Putamen (tissue), 1 donor: ENCODE results near the gene FFAR3.

Experiments
- DNase-seq: peaks from one replicate; pipeline ENCODE4 v3.0.0-alpha.2; 2016; ENCODE audit warnings: low spot score

The FFAR3 gene

GRCh38 chr19:35330475-35330874 is 27.8 kb upstream of the FFAR3 start:
- DNase-seq: no peak

GRCh38 chr19:35331551-35332214 is 26.6 kb upstream of the FFAR3 start:
- DNase-seq: no peak

GRCh38 chr19:35332817-35333216 is 25.4 kb upstream of the FFAR3 start:
- DNase-seq: no peak

- no peak for DNase-seq
Observed at GRCh38 chr19:35334144-35334753, 24.0 kb upstream of the FFAR3 start.

- DNase-seq: no peak
Observed at GRCh38 chr19:35336166-35336955, 21.9 kb upstream of the FFAR3 start.

- DNase-seq: no peak
Observed at GRCh38 chr19:35337097-35337983, 20.9 kb upstream of the FFAR3 start.

- no peak for DNase-seq
Observed at GRCh38 chr19:35337984-35338296, 20.3 kb upstream of the FFAR3 start.

- no peak for DNase-seq
Observed at GRCh38 chr19:35340431-35340830, 17.8 kb upstream of the FFAR3 start.

GRCh38 chr19:35341006-35341405 is 17.3 kb upstream of the FFAR3 start:
- DNase-seq: no peak

- no peak for DNase-seq
Observed at GRCh38 chr19:35341565-35342225, 16.6 kb upstream of the FFAR3 start.

- no peak for DNase-seq
Observed at GRCh38 chr19:35342430-35342829, 15.8 kb upstream of the FFAR3 start.

GRCh38 chr19:35344511-35345031 is 13.7 kb upstream of the FFAR3 start:
- no peak for DNase-seq

- no peak for DNase-seq
Observed at GRCh38 chr19:35345671-35346111, 12.6 kb upstream of the FFAR3 start.

- no peak for DNase-seq
Observed at GRCh38 chr19:35346193-35347052, 11.8 kb upstream of the FFAR3 start.

- DNase-seq: peak; percentile 10
Observed at GRCh38 chr19:35347171-35347929, 10.9 kb upstream of the FFAR3 start, which contains the start of gene FFAR1. FFAR1 (plus strand) TSS chr19:35347902; CDS start chr19:35351552, 3,650 bp downstream.

- no peak for DNase-seq
Observed at GRCh38 chr19:35347930-35348298, 10.3 kb upstream of the FFAR3 start.

- DNase-seq: no peak
Observed at GRCh38 chr19:35348911-35349611, 9.2 kb upstream of the FFAR3 start.

- no peak for DNase-seq
Observed at GRCh38 chr19:35349614-35350521, 8.4 kb upstream of the FFAR3 start.
